Measurements from ENCODE around the gene KLHL22. TPM values are rescaled to one million over a fixed set of nuclear protein-coding genes. Genes with fewer than 3 reads are reported as not detected.
"Not testable (repeated sequence)": the region's sequence is repeated elsewhere in the genome, so short reads cannot be mapped to it uniquely, and the experiment has no call there.

The KLHL22 gene
- total RNA-seq, 1 donor from 2014 or later: 13.5 TPM

DNA sequence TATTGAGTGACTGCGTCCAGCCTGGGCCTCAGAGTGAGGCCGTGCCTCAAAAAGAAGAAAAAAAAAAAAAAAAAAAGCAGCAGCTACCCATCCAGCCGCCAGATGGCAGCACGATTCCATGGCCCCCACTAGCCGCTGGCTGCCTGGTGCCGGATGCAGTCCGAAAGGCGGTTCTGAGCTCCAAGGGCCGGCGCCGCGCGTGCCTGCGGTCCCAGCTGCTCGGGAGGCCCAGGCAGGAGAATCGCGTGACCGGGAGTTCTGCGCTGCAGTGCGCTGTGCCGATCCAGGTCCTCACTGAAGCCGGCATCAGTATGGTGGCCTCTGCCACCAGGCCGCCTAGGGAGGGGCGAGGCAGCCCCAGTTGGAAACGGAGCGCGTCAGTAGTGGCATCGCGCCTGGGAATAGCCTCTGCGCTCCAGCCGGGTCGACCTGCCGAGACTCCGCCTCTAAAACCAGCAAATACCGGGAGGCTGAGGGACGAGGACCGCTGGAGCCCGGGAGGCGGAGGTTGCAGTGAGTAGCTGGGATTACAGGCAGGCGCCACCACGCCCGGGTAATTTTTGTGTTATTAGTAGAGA is 77.3 kb downstream of the KLHL22 start:
- peak; percentile 91 for ATAC-seq (ENCODE audit: poor library complexity)
- peak; percentile 90 for DNase-seq
- intact Hi-C loops (cut with DNase I): loop anchor here (2.0 to 5.0 kb wide), 2 partner anchors 39 to 279 kb away; no protein-coding TSS in a partner anchor

DNA sequence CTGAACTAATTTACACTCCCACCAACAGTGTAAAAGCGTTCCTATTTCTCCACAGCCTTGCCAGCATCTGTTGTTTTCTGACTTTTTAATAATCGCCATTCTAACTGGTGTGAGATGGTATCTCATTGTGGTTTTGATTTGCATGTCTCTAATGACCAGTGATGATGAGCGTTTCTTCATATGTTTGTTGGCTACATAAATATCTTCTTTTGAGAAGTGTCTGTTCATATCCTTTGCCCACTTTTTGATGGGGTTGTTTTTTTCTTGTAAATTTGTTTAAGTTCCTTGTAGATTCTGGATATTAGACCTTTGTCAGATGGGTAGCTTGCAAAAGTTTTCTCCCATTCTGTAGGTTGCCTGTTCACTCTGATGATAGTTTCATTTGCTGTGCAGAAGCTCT is 79.9 kb downstream of the KLHL22 start:
- intact Hi-C loops (cut with DNase I): loop anchor here (5.0 kb wide), 1 partner anchor 282 kb away; no protein-coding TSS in a partner anchor
- not testable (repeated sequence) for ATAC-seq (ENCODE audit: poor library complexity); DNase-seq

DNA sequence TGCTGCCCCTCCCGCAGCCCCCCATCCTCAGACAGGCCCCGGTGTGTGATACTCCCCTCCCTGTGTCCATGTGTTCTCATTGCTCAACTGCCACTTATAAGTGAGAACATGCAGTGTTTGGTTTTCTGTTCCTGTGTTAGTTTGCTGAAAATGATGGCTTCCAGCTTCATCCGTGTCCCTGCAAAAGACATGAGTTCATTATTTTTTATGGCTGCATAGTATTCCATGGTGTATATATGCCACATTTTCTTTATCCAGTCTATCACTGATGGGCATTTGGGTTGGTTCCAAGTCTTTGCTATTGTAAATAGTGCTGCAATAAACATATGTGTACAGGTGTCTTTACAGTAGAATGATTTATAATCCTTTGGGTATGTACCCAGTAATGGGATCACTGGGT is 80.4 kb downstream of the KLHL22 start:
- DNase-seq; ATAC-seq (ENCODE audit: poor library complexity): not testable (repeated sequence)
- intact Hi-C loops (cut with DNase I): loop anchor here (5.0 kb wide), 1 partner anchor 282 kb away; no protein-coding TSS in a partner anchor

DNA sequence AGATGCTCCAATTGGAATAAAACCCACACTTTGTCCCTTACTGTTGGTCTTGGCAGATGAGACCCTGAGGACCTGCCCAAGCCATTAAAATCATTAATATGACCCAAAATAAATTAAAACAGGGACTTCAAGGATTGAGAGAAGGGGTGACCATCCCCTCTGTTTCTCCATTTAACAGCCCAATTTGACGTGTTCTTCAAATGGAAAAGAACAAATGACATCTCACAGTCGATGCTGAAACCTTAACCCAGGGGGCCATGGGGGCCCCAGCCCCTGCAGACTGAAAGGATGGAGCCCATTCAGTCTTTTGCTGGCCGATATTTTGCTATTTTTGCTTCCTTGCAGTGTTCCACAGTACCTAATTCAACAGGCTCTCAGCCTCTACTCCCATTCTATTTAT is 81.1 kb downstream of the KLHL22 start:
- DNase-seq (no peak), ATAC-seq (ENCODE audit: poor library complexity) (no peak)
- intact Hi-C loops (cut with DNase I): no loop called here

- no peak for DNase-seq
- intact Hi-C loops (cut with DNase I): no loop called here
- ATAC-seq (ENCODE audit: poor library complexity): no peak
Measured at GRCh38 chr22:20414059-20414440, 81.5 kb downstream of the KLHL22 start.

- intact Hi-C loops (cut with DNase I): no loop called here
- ATAC-seq (ENCODE audit: poor library complexity) (no peak), DNase-seq (no peak)
Measured at GRCh38 chr22:20413217-20414058, 82.2 kb downstream of the KLHL22 start.

GRCh38 chr22:20412474-20413216 is 83.0 kb downstream of the KLHL22 start:
- DNase-seq: no peak
- ATAC-seq (ENCODE audit: poor library complexity): no peak
- intact Hi-C loops (cut with DNase I): no loop called here

- ATAC-seq (ENCODE audit: poor library complexity); intact Hi-C loops (cut with DNase I); DNase-seq: not testable (repeated sequence)
Measured at GRCh38 chr22:20409385-20409784, 86.2 kb downstream of the KLHL22 start.

DNA sequence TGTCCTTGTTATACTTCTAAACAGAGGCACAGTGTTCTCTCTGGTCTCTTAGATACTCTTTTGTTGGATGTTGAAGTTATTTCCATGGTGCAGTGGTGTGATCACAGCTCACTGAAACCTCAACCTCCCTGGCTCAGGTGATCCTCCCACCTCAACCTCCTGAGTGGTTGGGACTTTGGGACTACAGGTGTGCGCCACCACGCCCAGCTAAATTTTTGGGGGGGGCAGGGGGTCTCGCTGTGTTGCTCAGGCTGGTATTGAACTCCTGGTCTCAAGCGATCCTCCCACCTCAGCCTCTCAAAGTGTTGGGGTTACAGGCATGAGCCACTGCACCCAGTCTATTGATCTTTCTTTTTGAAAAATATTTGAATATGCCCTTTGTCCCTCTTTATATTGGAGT is 86.7 kb downstream of the KLHL22 start:
- intact Hi-C loops (cut with DNase I): no loop called here
- no peak for ATAC-seq (ENCODE audit: poor library complexity)
- no peak for DNase-seq

- ATAC-seq (ENCODE audit: poor library complexity) (no peak), DNase-seq (no peak)
- intact Hi-C loops (cut with DNase I): no loop called here
Measured at GRCh38 chr22:20407829-20408228, 87.8 kb downstream of the KLHL22 start.

DNA sequence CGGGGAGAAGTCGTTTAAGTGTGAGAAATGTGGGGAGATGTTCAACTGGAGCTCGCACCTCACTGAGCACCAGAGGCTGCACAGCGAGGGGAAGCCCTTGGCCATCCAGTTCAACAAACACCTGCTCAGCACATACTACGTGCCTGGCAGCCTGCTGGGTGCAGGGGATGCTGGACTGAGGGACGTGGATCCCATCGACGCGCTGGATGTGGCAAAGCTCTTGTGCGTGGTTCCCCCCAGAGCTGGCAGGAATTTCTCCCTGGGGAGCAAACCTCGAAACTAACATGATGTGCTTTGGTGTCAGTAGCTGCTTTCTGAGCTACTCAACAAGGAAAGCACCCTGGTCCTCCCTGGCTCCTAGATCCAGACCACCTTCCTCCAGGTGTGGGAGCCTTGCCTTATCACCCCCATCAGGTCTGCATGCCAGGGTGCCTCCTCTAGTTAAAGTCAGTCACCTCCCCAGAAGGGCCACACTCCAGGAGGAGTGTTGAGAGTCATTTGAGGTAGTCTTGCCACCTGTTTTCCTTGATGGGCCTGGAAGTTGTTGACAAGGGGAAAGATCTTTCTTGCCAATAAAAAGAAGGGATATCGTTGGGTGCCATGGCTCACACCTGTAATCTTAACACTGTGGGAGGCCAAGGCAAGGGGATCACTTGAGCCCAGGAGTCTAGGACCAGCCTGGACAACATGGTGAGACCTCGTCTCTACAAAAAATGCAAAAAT is 88.7 kb downstream of the KLHL22 start:
- intact Hi-C loops (cut with DNase I): no loop called here
- DNase-seq (no peak), ATAC-seq (ENCODE audit: poor library complexity) (no peak)

GRCh38 chr22:20405931-20406685 is 89.5 kb downstream of the KLHL22 start:
- no peak for ATAC-seq (ENCODE audit: poor library complexity)
- no peak for DNase-seq
- intact Hi-C loops (cut with DNase I): no loop called here

DNA sequence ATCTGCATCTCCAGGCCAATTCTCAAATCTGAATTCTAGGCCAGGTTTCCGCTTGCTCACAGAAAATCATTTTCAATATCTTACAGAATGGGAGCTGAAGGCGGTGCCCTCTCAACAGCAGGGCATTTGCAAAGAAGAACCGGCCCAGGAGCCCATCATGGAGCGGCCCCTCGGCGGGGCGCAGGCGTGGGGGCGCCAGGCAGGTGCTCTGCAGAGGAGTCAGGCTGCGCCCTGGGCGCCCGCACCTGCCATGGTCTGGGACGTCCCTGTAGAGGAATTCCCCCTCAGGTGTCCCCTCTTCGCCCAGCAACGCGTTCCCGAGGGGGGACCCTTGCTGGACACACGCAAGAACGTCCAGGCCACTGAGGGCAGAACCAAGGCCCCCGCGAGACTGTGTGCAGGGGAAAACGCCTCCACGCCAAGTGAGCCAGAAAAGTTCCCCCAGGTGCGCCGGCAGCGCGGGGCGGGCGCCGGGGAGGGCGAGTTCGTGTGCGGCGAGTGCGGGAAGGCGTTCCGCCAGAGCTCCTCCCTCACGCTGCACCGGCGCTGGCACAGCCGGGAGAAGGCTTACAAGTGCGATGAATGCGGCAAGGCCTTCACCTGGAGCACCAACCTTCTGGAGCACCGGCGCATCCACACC is 90.2 kb downstream of the KLHL22 start:
- ATAC-seq (ENCODE audit: poor library complexity) (no peak), DNase-seq (no peak)
- intact Hi-C loops (cut with DNase I): no loop called here

- intact Hi-C loops (cut with DNase I): no loop called here
- no peak for ATAC-seq (ENCODE audit: poor library complexity)
Measured at GRCh38 chr22:20404881-20405280, 90.7 kb downstream of the KLHL22 start.

GRCh38 chr22:20403779-20404140 is 91.8 kb downstream of the KLHL22 start:
- ATAC-seq (ENCODE audit: poor library complexity): no peak
- no peak for DNase-seq
- intact Hi-C loops (cut with DNase I): no loop called here

More at GRCh38 chr22:20404881-20405280, 90.7 kb downstream of the KLHL22 start:
- no peak for DNase-seq

- intact Hi-C loops (cut with DNase I): no loop called here
- DNase-seq (no peak), ATAC-seq (ENCODE audit: poor library complexity) (no peak)
Measured at GRCh38 chr22:20402960-20403778, 92.4 kb downstream of the KLHL22 start.
